A673 (cell line): ENCODE data around the gene CST9.

Source experiments
- EZH2 ChIP-seq: fragments of 200-600 bp; sonication (generic); IDR thresholded peaks from 2 replicates; pipeline ENCODE4 v1.6.1; 2017; ENCODE audit warnings: borderline replicate concordance, low read depth, mild to moderate bottlenecking, mixed read lengths, antibody characterized with exemption, low read length; ENCODE audit not compliant: poor library complexity, severe bottlenecking
- TF ChIP-seq, protein P1 (sequence below): fragments of 300-800, 200-600 bp; sonication (generic); conservative IDR thresholded peaks from 2 replicates; pipeline ENCODE4 v1.5.1; 2017; ENCODE audit warnings: low read depth, mild to moderate bottlenecking, antibody characterized with exemption, low read length, moderate library complexity, mixed read lengths

DNA sequence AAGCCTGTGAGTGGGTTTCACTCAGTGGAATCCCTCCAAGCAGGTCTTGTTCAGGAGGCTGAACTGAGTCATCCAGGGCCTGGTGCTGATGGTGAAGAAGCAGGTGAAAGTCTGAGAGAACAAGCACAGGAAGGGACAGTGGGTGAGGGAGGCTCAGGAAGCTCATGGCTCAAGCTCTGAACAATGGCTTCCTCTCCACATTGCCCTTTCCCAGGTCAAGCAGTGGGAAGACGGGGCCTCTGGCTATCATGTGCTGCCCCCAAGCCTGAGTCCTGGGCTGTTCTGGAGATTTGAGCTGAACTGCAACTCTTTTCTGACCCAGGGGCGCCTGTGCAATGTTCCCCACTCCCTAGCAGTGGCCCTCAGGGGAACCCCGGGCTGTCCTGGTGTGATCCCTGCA, 40.8 kb downstream of the CST9 start:
- TF ChIP-seq, protein P1, sequence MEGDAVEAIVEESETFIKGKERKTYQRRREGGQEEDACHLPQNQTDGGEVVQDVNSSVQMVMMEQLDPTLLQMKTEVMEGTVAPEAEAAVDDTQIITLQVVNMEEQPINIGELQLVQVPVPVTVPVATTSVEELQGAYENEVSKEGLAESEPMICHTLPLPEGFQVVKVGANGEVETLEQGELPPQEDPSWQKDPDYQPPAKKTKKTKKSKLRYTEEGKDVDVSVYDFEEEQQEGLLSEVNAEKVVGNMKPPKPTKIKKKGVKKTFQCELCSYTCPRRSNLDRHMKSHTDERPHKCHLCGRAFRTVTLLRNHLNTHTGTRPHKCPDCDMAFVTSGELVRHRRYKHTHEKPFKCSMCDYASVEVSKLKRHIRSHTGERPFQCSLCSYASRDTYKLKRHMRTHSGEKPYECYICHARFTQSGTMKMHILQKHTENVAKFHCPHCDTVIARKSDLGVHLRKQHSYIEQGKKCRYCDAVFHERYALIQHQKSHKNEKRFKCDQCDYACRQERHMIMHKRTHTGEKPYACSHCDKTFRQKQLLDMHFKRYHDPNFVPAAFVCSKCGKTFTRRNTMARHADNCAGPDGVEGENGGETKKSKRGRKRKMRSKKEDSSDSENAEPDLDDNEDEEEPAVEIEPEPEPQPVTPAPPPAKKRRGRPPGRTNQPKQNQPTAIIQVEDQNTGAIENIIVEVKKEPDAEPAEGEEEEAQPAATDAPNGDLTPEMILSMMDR: no peak
- TF ChIP-seq EZH2: no peak
